ENCODE measurements around the gene RSRP1. TPM values are rescaled to one million over a fixed set of nuclear protein-coding genes. Genes with fewer than 3 reads are reported as not detected.

Gene RSRP1
- total RNA-seq, 1 donor from 2014 or later: 144 TPM

- Mint-ChIP-seq H3K36me3 (ENCODE audit: low read depth) (peaks cover 34% of the 10 kb centered on the region), H3K27ac (no peak within 1 kb of the TSS), H3K9me3 (no peaks in the 10 kb centered on the region), H3K4me3 (ENCODE audit: low read depth) (no peak within 1 kb of the TSS), H3K27me3 (ENCODE audit: low read depth) (no peaks in the 10 kb centered on the region), H3K4me1 (ENCODE audit: low read depth) (peaks cover 27% of the 10 kb centered on the region)
- intact Hi-C loops (cut with micrococcal nuclease): loop anchor here (1.0 to 10.0 kb wide), 3 partner anchors 15 to 303 kb away; partner anchors contain the start of gene RSRP1
- peak; percentile 86 for DNase-seq (ENCODE audit: low spot score)
Measured at GRCh38 chr1:25232027-25232865, 15.0 kb downstream of the RSRP1 start, which contains the start of gene SYF2. TSS of gene SYF2 (minus strand) at chr1:25232502. CDS start at chr1:25232467, 35 bp downstream.

- Mint-ChIP-seq H3K4me3 (ENCODE audit: low read depth) (no peak overlapping the region), H3K36me3 (ENCODE audit: low read depth) (peaks cover 64% of the 10 kb centered on the region), H3K27ac (no peak overlapping the region), H3K4me1 (ENCODE audit: low read depth) (peaks cover 5% of the 10 kb centered on the region), H3K9me3 (no peaks in the 10 kb centered on the region), H3K27me3 (ENCODE audit: low read depth) (no peaks in the 10 kb centered on the region)
- no peak for DNase-seq (ENCODE audit: low spot score)
- intact Hi-C loops (cut with micrococcal nuclease): no loop called here
Measured at GRCh38 chr1:25223471-25223870, 23.8 kb downstream of the RSRP1 start.

GRCh38 chr1:25222606-25223005, 24.6 kb downstream of the RSRP1 start:
- Mint-ChIP-seq H3K4me1 (ENCODE audit: low read depth) (no peaks in the 10 kb centered on the region), H3K4me3 (ENCODE audit: low read depth) (no peak overlapping the region), H3K9me3 (no peaks in the 10 kb centered on the region), H3K27ac (no peak overlapping the region), H3K27me3 (ENCODE audit: low read depth) (no peaks in the 10 kb centered on the region), H3K36me3 (ENCODE audit: low read depth) (peaks cover 58% of the 10 kb centered on the region)
- no peak for DNase-seq (ENCODE audit: low spot score)
- intact Hi-C loops (cut with micrococcal nuclease): no loop called here

- H3K27me3 Mint-ChIP-seq (ENCODE audit: low read depth): no peaks in the 10 kb centered on the region
- DNase-seq (ENCODE audit: low spot score): no peak
- H3K9me3 Mint-ChIP-seq: no peaks in the 10 kb centered on the region
- intact Hi-C loops (cut with micrococcal nuclease): no loop called here
- peaks cover 1% of the 10 kb centered on the region for H3K4me1 Mint-ChIP-seq (ENCODE audit: low read depth)
- H3K27ac Mint-ChIP-seq: no peak overlapping the region
- no peak overlapping the region for H3K4me3 Mint-ChIP-seq (ENCODE audit: low read depth)
- peaks cover 43% of the 10 kb centered on the region for H3K36me3 Mint-ChIP-seq (ENCODE audit: low read depth)
Measured at GRCh38 chr1:25220666-25221065, 26.6 kb downstream of the RSRP1 start.

- H3K9me3 Mint-ChIP-seq: no peaks in the 10 kb centered on the region
- intact Hi-C loops (cut with micrococcal nuclease): no loop called here
- no peak for DNase-seq (ENCODE audit: low spot score)
- peaks cover 40% of the 10 kb centered on the region for H3K36me3 Mint-ChIP-seq (ENCODE audit: low read depth)
- H3K27me3 Mint-ChIP-seq (ENCODE audit: low read depth): no peaks in the 10 kb centered on the region
- no peak overlapping the region for H3K4me3 Mint-ChIP-seq (ENCODE audit: low read depth)
- H3K27ac Mint-ChIP-seq: no peak overlapping the region
- peaks cover 1% of the 10 kb centered on the region for H3K4me1 Mint-ChIP-seq (ENCODE audit: low read depth)
Measured at GRCh38 chr1:25219661-25220251, 27.5 kb downstream of the RSRP1 start.

GRCh38 chr1:25217598-25218232, 29.5 kb downstream of the RSRP1 start:
- intact Hi-C loops (cut with micrococcal nuclease): no loop called here
- H3K27me3 Mint-ChIP-seq (ENCODE audit: low read depth): peaks cover under 1% of the 10 kb centered on the region
- peaks cover 1% of the 10 kb centered on the region for H3K4me1 Mint-ChIP-seq (ENCODE audit: low read depth)
- H3K9me3 Mint-ChIP-seq: no peaks in the 10 kb centered on the region
- DNase-seq (ENCODE audit: low spot score): no peak
- H3K36me3 Mint-ChIP-seq (ENCODE audit: low read depth): peaks cover 25% of the 10 kb centered on the region
- H3K4me3 Mint-ChIP-seq (ENCODE audit: low read depth): no peak overlapping the region
- no peak overlapping the region for H3K27ac Mint-ChIP-seq

GRCh38 chr1:25217015-25217414, 30.2 kb downstream of the RSRP1 start:
- Mint-ChIP-seq H3K4me3 (ENCODE audit: low read depth) (no peak overlapping the region), H3K4me1 (ENCODE audit: low read depth) (peaks cover 1% of the 10 kb centered on the region), H3K36me3 (ENCODE audit: low read depth) (peaks cover 19% of the 10 kb centered on the region), H3K9me3 (no peaks in the 10 kb centered on the region), H3K27me3 (ENCODE audit: low read depth) (peaks cover 2% of the 10 kb centered on the region), H3K27ac (no peak overlapping the region)
- no peak for DNase-seq (ENCODE audit: low spot score)
- intact Hi-C loops (cut with micrococcal nuclease): no loop called here

- peaks cover 5% of the 10 kb centered on the region for H3K27me3 Mint-ChIP-seq (ENCODE audit: low read depth)
- H3K27ac Mint-ChIP-seq: no peak overlapping the region
- intact Hi-C loops (cut with micrococcal nuclease): no loop called here
- no peaks in the 10 kb centered on the region for H3K9me3 Mint-ChIP-seq
- peaks cover 1% of the 10 kb centered on the region for H3K4me1 Mint-ChIP-seq (ENCODE audit: low read depth)
- DNase-seq (ENCODE audit: low spot score): no peak
- peaks cover 14% of the 10 kb centered on the region for H3K36me3 Mint-ChIP-seq (ENCODE audit: low read depth)
- H3K4me3 Mint-ChIP-seq (ENCODE audit: low read depth): no peak overlapping the region
Measured at GRCh38 chr1:25216123-25216522, 31.1 kb downstream of the RSRP1 start.

GRCh38 chr1:25212725-25213124, 34.5 kb downstream of the RSRP1 start:
- no peak for DNase-seq (ENCODE audit: low spot score)
- no peaks in the 10 kb centered on the region for H3K9me3 Mint-ChIP-seq
- H3K27me3 Mint-ChIP-seq (ENCODE audit: low read depth): peaks cover 11% of the 10 kb centered on the region
- H3K36me3 Mint-ChIP-seq (ENCODE audit: low read depth): no peaks in the 10 kb centered on the region
- no peak overlapping the region for H3K27ac Mint-ChIP-seq
- H3K4me3 Mint-ChIP-seq (ENCODE audit: low read depth): no peak overlapping the region
- H3K4me1 Mint-ChIP-seq (ENCODE audit: low read depth): peaks cover 1% of the 10 kb centered on the region
- intact Hi-C loops (cut with micrococcal nuclease): no loop called here

- Mint-ChIP-seq H3K27me3 (ENCODE audit: low read depth) (peaks cover 16% of the 10 kb centered on the region), H3K27ac (no peak overlapping the region), H3K4me1 (ENCODE audit: low read depth) (no peaks in the 10 kb centered on the region), H3K4me3 (ENCODE audit: low read depth) (no peak overlapping the region), H3K9me3 (no peaks in the 10 kb centered on the region), H3K36me3 (ENCODE audit: low read depth) (no peaks in the 10 kb centered on the region)
- intact Hi-C loops (cut with micrococcal nuclease): no loop called here
- DNase-seq (ENCODE audit: low spot score): no peak
Measured at GRCh38 chr1:25210728-25211127, 36.5 kb downstream of the RSRP1 start.

GRCh38 chr1:25209516-25209915, 37.7 kb downstream of the RSRP1 start:
- no peak overlapping the region for H3K27ac Mint-ChIP-seq
- H3K27me3 Mint-ChIP-seq (ENCODE audit: low read depth): peaks cover 22% of the 10 kb centered on the region
- H3K9me3 Mint-ChIP-seq: no peaks in the 10 kb centered on the region
- H3K36me3 Mint-ChIP-seq (ENCODE audit: low read depth): no peaks in the 10 kb centered on the region
- no peaks in the 10 kb centered on the region for H3K4me1 Mint-ChIP-seq (ENCODE audit: low read depth)
- DNase-seq (ENCODE audit: low spot score): no peak
- H3K4me3 Mint-ChIP-seq (ENCODE audit: low read depth): no peak overlapping the region
- intact Hi-C loops (cut with micrococcal nuclease): loop anchor here (5.0 kb wide), 1 partner anchor 97 kb away; no protein-coding TSS in a partner anchor

GRCh38 chr1:25208561-25209222, 38.6 kb downstream of the RSRP1 start:
- no peaks in the 10 kb centered on the region for H3K4me1 Mint-ChIP-seq (ENCODE audit: low read depth)
- H3K4me3 Mint-ChIP-seq (ENCODE audit: low read depth): no peak overlapping the region
- DNase-seq (ENCODE audit: low spot score): no peak
- H3K9me3 Mint-ChIP-seq: no peaks in the 10 kb centered on the region
- H3K27me3 Mint-ChIP-seq (ENCODE audit: low read depth): peaks cover 22% of the 10 kb centered on the region
- intact Hi-C loops (cut with micrococcal nuclease): loop anchor here (5.0 kb wide), 1 partner anchor 96 kb away; no protein-coding TSS in a partner anchor
- H3K27ac Mint-ChIP-seq: no peak overlapping the region
- H3K36me3 Mint-ChIP-seq (ENCODE audit: low read depth): no peaks in the 10 kb centered on the region
